HEK293 (cell line): ENCODE measurements around the gene DNAH6.

ENCODE experiments used
- CTCF ChIA-PET: fragments of 350-600 bp; formaldehyde crosslinking; extraction: SDS; loops from one replicate; lab custom pipeline; 2021; ENCODE audit warnings: antibody characterized with exemption; lab: Yijun Ruan, JAX
- POLR2A ChIA-PET: fragments of 300-600 bp; formaldehyde crosslinking; extraction: SDS; loops from one replicate; lab custom pipeline; 2020; ENCODE audit warnings: antibody characterized with exemption, inconsistent platforms; lab: Yijun Ruan, JAX
- H3K27ac ChIP-seq: fragments of 200-500 bp; sonication (Bioruptor generic); 2 replicates; pipeline ENCODE4 v1.5.1; 2014; ENCODE audit warnings: low read depth, low read length, control low read depth, inconsistent platforms; ENCODE audit errors: extremely low read depth
- H3K36me3 ChIP-seq, 2 experiments: fragments of 200-500 bp in 1 of 2; sonication (Bioruptor generic) in 1 of 2; 1 replicate in 1 of 2; 2 replicates in 1 of 2; pipeline ENCODE4 v1.5.1; 2014 to 2017; ENCODE audit warnings: inconsistent platforms in 2 of 2, low read length in 2 of 2; ENCODE audit not compliant: control insufficient read depth in 2 of 2, insufficient read depth in 1 of 2
- H3K4me1 ChIP-seq: fragments of 200-500 bp; sonication (Bioruptor generic); 2 replicates; pipeline ENCODE4 v1.5.1; 2014; ENCODE audit warnings: mild to moderate bottlenecking, low read length, inconsistent platforms; ENCODE audit not compliant: control insufficient read depth, insufficient read depth
- H3K4me3 ChIP-seq: 2 replicates; pipeline ENCODE4 v1.5.1; 2011; ENCODE audit warnings: low read depth, mild to moderate bottlenecking, control low read depth, low read length, moderate library complexity
- H3K9me3 ChIP-seq: fragments of 200-500 bp; sonication (Bioruptor generic); 2 replicates; pipeline ENCODE4 v1.5.1; 2014; ENCODE audit warnings: low read depth, low read length, inconsistent platforms; ENCODE audit not compliant: control insufficient read depth, insufficient read depth
- GLIS1 ChIP-seq: fragments of 450-650 bp; formaldehyde crosslinking; IDR thresholded peaks from 2 replicates; pipeline ENCODE4 v1.5.1; 2016; ENCODE audit warnings: missing biosample characterization, missing genetic modification characterization
- HOXC10 ChIP-seq: sonication (generic); formaldehyde crosslinking; IDR thresholded peaks from 2 replicates; pipeline ENCODE4 v1.8.1; 2023; ENCODE audit warnings: mild to moderate bottlenecking, missing genetic modification reagents
- MEIS1 ChIP-seq: sonication (generic); formaldehyde crosslinking; IDR thresholded peaks from 2 replicates; pipeline ENCODE4 v1.8.1; 2022; ENCODE audit warnings: missing genetic modification reagents, mild to moderate bottlenecking, borderline replicate concordance
- SP7 ChIP-seq: fragments of 450-650 bp; formaldehyde crosslinking; IDR thresholded peaks from 2 replicates; pipeline ENCODE4 v1.5.1; 2016; ENCODE audit warnings: missing biosample characterization, missing genetic modification characterization
- TRIM28 ChIP-seq: IDR thresholded peaks from 2 replicates; pipeline ENCODE4 v1.6.1; 2011; ENCODE audit warnings: low read length, control low read depth, borderline replicate concordance
- WT1 ChIP-seq: fragments of 450-650 bp; formaldehyde crosslinking; IDR thresholded peaks from 2 replicates; pipeline ENCODE4 v1.5.1; 2016; ENCODE audit warnings: missing biosample characterization, missing genetic modification characterization
- ZBTB26 ChIP-seq: fragments of 450-650 bp; formaldehyde crosslinking; optimal IDR thresholded peaks from 2 replicates; pipeline ENCODE3; 2016; ENCODE audit warnings: missing biosample characterization, mild to moderate bottlenecking, missing genetic modification characterization
- ZFHX2 ChIP-seq: fragments of 450-650 bp; formaldehyde crosslinking; conservative IDR thresholded peaks from 2 replicates; pipeline ENCODE4 v1.5.1; 2016; ENCODE audit warnings: missing biosample characterization, missing genetic modification characterization
- ZNF114 ChIP-seq: fragments of 450-650 bp; formaldehyde crosslinking; IDR thresholded peaks from 2 replicates; pipeline ENCODE4 v1.5.0; 2017; ENCODE audit warnings: missing biosample characterization, missing genetic modification characterization
- ZNF18 ChIP-seq: fragments of 450-650 bp; formaldehyde crosslinking; IDR thresholded peaks from 2 replicates; pipeline ENCODE4 v1.5.1; 2016; ENCODE audit warnings: missing biosample characterization, missing genetic modification characterization
- ZNF211 ChIP-seq: fragments of 450-650 bp; formaldehyde crosslinking; IDR thresholded peaks from 2 replicates; pipeline ENCODE4 v1.5.1; 2016; ENCODE audit warnings: low read depth, missing biosample characterization, missing genetic modification characterization
- ZNF248 ChIP-seq: fragments of 450-650 bp; formaldehyde crosslinking; IDR thresholded peaks from 2 replicates; pipeline ENCODE4 v1.5.1; 2017; ENCODE audit warnings: missing biosample characterization, missing genetic modification characterization
- ZNF366 ChIP-seq: fragments of 450-650 bp; formaldehyde crosslinking; conservative IDR thresholded peaks from 2 replicates; pipeline ENCODE4 v1.5.1; 2016; ENCODE audit warnings: missing biosample characterization, missing genetic modification characterization
- ZNF416 ChIP-seq: fragments of 450-650 bp; formaldehyde crosslinking; IDR thresholded peaks from 2 replicates; pipeline ENCODE4 v1.5.1; 2016; ENCODE audit warnings: missing biosample characterization, missing genetic modification characterization
- ZNF473 ChIP-seq: fragments of 450-650 bp; formaldehyde crosslinking; IDR thresholded peaks from 2 replicates; pipeline ENCODE4 v1.5.1; 2017; ENCODE audit warnings: missing biosample characterization, missing genetic modification characterization
- ZNF510 ChIP-seq: fragments of 450-650 bp; formaldehyde crosslinking; IDR thresholded peaks from 2 replicates; pipeline ENCODE4 v1.5.1; 2018; ENCODE audit warnings: mild to moderate bottlenecking, missing genetic modification characterization, missing biosample characterization; ENCODE audit not compliant: insufficient replicate concordance
- ZNF600 ChIP-seq: fragments of 450-650 bp; formaldehyde crosslinking; IDR thresholded peaks from 2 replicates; pipeline ENCODE4 v1.5.1; 2016; ENCODE audit warnings: missing biosample characterization, missing genetic modification characterization
- ZNF654 ChIP-seq: fragments of 450-650 bp; formaldehyde crosslinking; IDR thresholded peaks from 2 replicates; pipeline ENCODE4 v1.5.1; 2016; ENCODE audit warnings: low read depth, missing biosample characterization, missing genetic modification characterization
- ZNF792 ChIP-seq: fragments of 450-650 bp; formaldehyde crosslinking; IDR thresholded peaks from 2 replicates; pipeline ENCODE4 v1.5.1; 2016; ENCODE audit warnings: missing biosample characterization, missing genetic modification characterization

DNAH6 gene

GRCh38 chr2:84493514-84493913, 22.8 kb upstream of the DNAH6 start:
- H3K27ac ChIP-seq, result no peak overlapping the region
- no peaks in the 10 kb centered on the region for H3K36me3 ChIP-seq
- TF ChIP-seq ZNF473, result no peak
- ChIA-PET CTCF (interaction anchor here (1.0 to 1.6 kb wide), 5 partner anchors 137 to 433 kb away, joined by 3 to 10 read pairs (median 3); no protein-coding TSS in a partner anchor), POLR2A (interaction anchor here (0.7 kb wide), 1 partner anchor 58 kb away, joined by 4 read pairs; no protein-coding TSS in a partner anchor)
- H3K4me1 ChIP-seq, result no peaks in the 10 kb centered on the region
- H3K9me3 ChIP-seq, result no peaks in the 10 kb centered on the region
- no peak overlapping the region for H3K4me3 ChIP-seq

- no peaks in the 10 kb centered on the region for H3K9me3 ChIP-seq
- H3K36me3 ChIP-seq, result no peaks in the 10 kb centered on the region
- no peaks in the 10 kb centered on the region for H3K4me1 ChIP-seq
- CTCF ChIA-PET, result interaction anchor here (1.1 to 1.6 kb wide), 2 partner anchors 388 to 432 kb away, joined by 3 to 4 read pairs; no protein-coding TSS in a partner anchor
- no peak overlapping the region for H3K4me3 ChIP-seq
- no peak overlapping the region for H3K27ac ChIP-seq
- POLR2A ChIA-PET, result interaction anchor here (0.7 kb wide), 1 partner anchor 58 kb away, joined by 4 read pairs; no protein-coding TSS in a partner anchor
- no peak for TF ChIP-seq ZBTB26 (tag by site-specific recombination)
- TF ChIP-seq ZNF114, result no peak
- TF ChIP-seq ZNF248 (tag by site-specific recombination), result no peak
- TF ChIP-seq ZNF416 (tag by site-specific recombination), result no peak
- no peak for TF ChIP-seq ZNF366
- TF ChIP-seq MEIS1 (CRISPR knock-in tag), result no peak
- TF ChIP-seq GLIS1 (tag by site-specific recombination), result no peak
- no peak for TF ChIP-seq ZNF792 (tag by site-specific recombination)
- no peak for TF ChIP-seq WT1 (tag by site-specific recombination)
- TF ChIP-seq ZNF600, result no peak
- no peak for TF ChIP-seq ZNF18 (tag by site-specific recombination)
Measured at GRCh38 chr2:84494070-84494469, 22.2 kb upstream of the DNAH6 start.

GRCh38 chr2:84495539-84496146, 20.7 kb upstream of the DNAH6 start:
- no peaks in the 10 kb centered on the region for H3K9me3 ChIP-seq
- H3K27ac ChIP-seq, result no peak overlapping the region
- ChIA-PET CTCF (interaction anchor here (0.6 to 0.7 kb wide), 2 partner anchors 267 to 373 kb away, joined by 3 to 4 read pairs; no protein-coding TSS in a partner anchor), POLR2A (no interaction called here)
- no peaks in the 10 kb centered on the region for H3K4me1 ChIP-seq
- TF ChIP-seq ZNF654 (tag by site-specific recombination) (peak; percentile 78), TRIM28 (no peak), HOXC10 (CRISPR knock-in tag) (no peak), ZFHX2 (tag by site-specific recombination) (peak; percentile 41; the same call in 1 of the 2 replicates), ZNF211 (no peak)
- no peaks in the 10 kb centered on the region for H3K36me3 ChIP-seq
- H3K4me3 ChIP-seq, result no peak overlapping the region

GRCh38 chr2:84496386-84496785, 19.9 kb upstream of the DNAH6 start:
- H3K9me3 ChIP-seq, result no peaks in the 10 kb centered on the region
- ChIA-PET POLR2A (no interaction called here), CTCF (interaction anchor here (0.7 to 1.6 kb wide), 2 partner anchors 135 to 266 kb away, joined by 3 to 17 read pairs; no protein-coding TSS in a partner anchor)
- H3K36me3 ChIP-seq, result no peaks in the 10 kb centered on the region
- no peaks in the 10 kb centered on the region for H3K4me1 ChIP-seq
- TF ChIP-seq ZNF510 (tag by site-specific recombination) (no peak), SP7 (tag by site-specific recombination) (no peak)
- no peak overlapping the region for H3K4me3 ChIP-seq
- H3K27ac ChIP-seq, result no peak overlapping the region
